Left cardiac atrium (tissue), 4 donors: ENCODE data around the gene C11orf87. TPM values are rescaled to one million over a fixed set of nuclear protein-coding genes. Genes with fewer than 3 reads are reported as not detected.

Source experiments
- ATAC-seq, 2 donors: fragments of 200-7000 bp; cut with Tn5 transposase; one replicate each; pipeline ENCODE4 v1.9.1; 2020; ENCODE audit warnings: mild to moderate bottlenecking in 2 of 2, moderate library complexity in 2 of 2
- DNase-seq: peaks from one replicate; pipeline ENCODE4 v3.0.0-alpha.2; 2020
- intact Hi-C, 2 donors: fragments of 100-400 bp; cut with DNase I; formaldehyde crosslinking; loops; one replicate each; pipeline versions ENCODE4 v1.14.1 to v1.15.1; 2022 to 2023
- long read RNA-seq: library from polyadenylated mRNA; unstranded; transcript quantifications from one replicate; pipeline ENCODE4 v2.0.0, GENCODE V29; 2021
- total RNA-seq, 2 donors: library from RNA; stranded (reverse); fragmentation: NEBNext Ultra II Directional; extraction: Animal tissue kit (Norgen Biotek cat#: 25700); gene quantifications; one replicate each; pipeline ENCODE4 v1.2.1, GENCODE V29; 2021
- donor health status: DM: no; HTN: yes; CAD: no.
- donor health status: DM: no; HTN: yes; CAD: no; lungs with severe emphysema.
- donor health status: DM: yes; HTN: yes; CAD: no.
- donor health status: Dilated cardiomyopathy.

Gene C11orf87
- total RNA-seq: not detected
- long read RNA-seq: 0 reads

DNA sequence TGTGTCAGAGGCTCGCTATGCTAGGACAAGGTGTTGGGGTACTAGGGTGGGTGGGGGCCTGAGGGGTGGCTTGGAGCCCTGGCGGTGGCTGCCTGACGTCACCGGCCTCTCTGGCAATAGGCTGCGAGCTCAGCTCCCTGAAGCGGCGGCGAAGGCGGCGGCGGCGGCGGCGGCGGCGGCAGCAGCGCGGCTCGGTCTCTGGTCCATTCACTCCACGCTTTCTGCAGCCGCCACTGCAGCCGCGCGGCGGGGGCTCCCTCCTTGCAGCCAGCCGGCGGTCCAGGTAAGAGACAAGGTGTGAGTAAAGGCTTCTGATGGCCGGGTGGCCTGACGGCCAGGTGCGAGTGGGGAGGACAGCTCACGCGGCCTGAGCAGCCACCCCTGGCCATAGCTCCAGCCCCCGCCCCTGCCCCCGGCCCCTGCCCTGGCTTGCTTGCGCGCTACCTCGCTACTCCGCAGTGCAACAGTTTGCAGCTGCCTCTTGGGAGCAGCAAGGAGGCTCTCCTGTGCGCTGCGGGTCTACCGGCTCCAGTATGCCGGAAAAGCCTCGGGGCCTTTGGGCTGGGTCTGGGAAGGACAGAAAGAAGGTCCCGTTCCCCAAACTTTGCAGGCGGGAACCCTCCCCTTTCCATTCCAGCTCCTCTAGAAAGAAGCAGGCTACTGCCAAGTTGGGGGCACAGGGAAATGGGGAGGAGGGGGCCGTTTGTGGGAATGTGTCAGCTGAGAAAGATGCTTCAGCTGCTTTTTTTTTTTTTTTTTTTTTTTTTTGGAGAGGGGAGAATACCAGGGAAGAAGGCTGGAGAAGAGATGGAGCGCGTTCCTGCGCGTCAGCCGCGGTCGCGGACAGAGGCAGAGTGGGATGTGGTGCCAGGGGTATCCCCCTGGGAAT lies at the start of gene C11orf87:
C11orf87 (plus strand) TSS at position 210 of the 889 bp plus-strand sequence. CDS start 1,444 bp downstream, outside the sequence.
- ATAC-seq: peak; percentile 23 to 62
- DNase-seq: peak; percentile 22

DNA sequence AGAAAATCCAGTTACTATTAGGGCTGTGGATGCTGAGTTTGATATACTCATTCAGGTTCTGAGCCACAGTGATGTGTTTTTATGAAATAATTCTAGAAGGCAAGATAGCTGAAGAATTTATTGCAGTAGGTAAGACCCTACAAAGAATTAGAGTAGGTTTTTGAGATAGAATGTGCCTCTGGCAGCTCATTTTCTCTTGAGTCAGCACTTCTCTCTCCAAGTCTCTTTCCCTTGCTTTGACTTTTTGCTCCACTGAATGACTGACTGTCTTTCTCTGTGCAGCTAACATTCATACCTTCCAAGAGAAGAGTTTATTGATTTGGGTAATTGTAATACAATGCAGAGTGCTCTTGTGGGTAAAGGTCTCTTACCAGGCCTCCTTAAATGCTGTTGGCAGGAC lies 48.0 kb upstream of the C11orf87 start:
- DNase-seq (no peak), ATAC-seq (no peak)
- intact Hi-C loops: no loop called here

More for the DNA sequence above, at the start of gene C11orf87:
- intact Hi-C loops: no loop called here

DNA sequence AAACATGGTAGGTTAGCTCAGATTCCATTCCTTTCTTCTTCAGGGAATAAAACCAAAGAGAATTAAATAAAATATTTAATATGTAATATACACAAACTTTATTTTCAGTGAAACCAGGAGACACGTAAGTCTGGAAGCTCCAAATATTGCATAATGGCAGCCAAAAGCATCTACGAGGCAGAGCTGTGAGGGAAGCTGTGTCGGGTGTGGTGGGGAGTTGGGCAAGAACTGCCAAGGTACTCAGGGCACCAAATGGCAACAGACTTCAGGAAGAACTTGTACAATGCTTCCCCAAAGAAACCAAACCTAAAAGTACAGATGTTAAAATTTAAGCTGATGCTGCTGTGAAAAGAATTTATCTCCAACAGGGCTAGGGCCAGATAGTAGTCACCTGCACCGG lies 47.5 kb upstream of the C11orf87 start:
- intact Hi-C loops: no loop called here
- no peak for ATAC-seq
- no peak for DNase-seq

- ATAC-seq: peak; percentile 17 to 59
- intact Hi-C loops: no loop called here
- DNase-seq: no peak
These were observed 44.8 kb upstream of the C11orf87 start for GRCh38 chr11:109377039-109377742.

DNA sequence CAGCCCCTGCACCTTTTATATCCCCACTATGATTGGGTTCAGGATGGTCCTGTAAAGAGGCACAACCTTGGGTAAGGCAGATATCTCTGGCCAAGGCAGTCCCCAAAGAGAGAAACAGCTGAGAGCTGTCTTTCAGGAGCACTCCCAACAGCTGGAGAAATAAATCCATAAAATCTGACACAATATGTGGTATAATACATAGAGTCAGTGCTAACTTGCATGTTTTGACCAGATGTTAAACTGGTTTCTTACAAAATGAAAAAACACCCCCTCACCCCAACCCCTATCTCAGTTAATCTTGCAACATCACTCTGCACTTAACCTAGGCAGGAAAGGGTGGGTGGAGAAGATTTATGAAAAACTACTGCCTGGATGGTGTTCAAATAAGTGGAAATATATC lies 44.0 kb upstream of the C11orf87 start:
- DNase-seq: no peak
- peak in 1 of 2 donors; percentile 40 for ATAC-seq
- intact Hi-C loops: no loop called here

GRCh38 chr11:109383306-109383705 lies 38.7 kb upstream of the C11orf87 start:
- DNase-seq (no peak), ATAC-seq (no peak)
- intact Hi-C loops: no loop called here

DNA sequence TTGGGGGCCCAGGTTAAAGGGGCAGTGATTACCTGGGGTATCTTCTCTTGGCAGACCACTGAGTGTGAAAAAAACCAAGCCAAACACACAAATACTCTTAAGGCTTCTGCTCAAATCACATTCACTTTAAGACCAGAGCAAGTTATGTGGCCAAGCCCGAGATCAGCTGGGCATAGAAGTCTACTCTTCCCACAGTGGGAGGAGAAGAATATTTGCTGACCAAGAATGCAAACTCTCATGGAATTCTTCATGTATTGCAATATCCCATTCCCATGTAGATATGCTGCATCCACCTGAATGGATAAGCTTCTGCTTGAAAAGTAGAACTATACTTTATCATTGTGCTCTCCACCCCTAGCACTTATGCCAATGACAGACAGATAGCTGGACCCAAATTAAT lies 37.1 kb upstream of the C11orf87 start:
- DNase-seq (no peak), ATAC-seq (no peak)
- intact Hi-C loops: no loop called here

DNA sequence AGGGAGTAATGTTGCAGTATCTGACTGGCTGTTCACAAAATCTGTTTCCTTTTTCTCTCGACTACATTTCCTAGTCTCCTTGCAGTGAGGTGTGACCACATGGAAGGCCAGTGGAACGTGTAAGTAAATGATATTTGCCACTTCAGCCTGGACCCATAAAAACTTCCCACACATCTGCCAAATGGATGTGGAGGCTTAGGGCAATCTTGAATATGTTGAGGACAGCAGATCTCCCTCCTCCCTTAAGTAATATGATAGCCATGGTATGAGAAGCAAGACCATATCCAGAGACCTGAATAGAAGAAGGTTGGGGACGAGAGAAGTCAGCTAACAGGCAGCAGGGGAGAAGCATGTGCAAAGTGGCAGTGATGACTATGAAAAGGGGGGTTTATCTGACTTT lies 33.0 kb upstream of the C11orf87 start:
- DNase-seq (no peak), ATAC-seq (no peak)
- intact Hi-C loops: no loop called here

DNA sequence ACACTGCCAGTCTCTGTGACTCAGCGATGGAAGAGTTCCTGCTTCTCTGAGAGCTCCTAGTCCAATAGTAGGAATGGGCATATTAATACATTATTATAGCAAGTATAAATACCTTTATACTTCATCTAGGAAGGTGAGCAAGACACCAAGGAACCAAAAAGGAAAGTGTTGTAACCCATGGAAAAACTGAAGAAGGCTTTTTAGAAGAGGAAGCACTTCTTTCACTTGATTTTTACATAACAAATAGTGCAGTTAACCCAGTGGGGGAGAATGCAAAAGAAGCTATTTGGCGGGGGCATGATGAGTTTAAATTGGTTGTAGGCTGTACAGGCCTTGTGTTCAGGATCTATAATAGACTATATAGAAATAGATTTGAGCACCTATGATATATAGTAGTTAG lies 31.2 kb upstream of the C11orf87 start:
- intact Hi-C loops: no loop called here
- no peak for DNase-seq
- no peak for ATAC-seq

DNA sequence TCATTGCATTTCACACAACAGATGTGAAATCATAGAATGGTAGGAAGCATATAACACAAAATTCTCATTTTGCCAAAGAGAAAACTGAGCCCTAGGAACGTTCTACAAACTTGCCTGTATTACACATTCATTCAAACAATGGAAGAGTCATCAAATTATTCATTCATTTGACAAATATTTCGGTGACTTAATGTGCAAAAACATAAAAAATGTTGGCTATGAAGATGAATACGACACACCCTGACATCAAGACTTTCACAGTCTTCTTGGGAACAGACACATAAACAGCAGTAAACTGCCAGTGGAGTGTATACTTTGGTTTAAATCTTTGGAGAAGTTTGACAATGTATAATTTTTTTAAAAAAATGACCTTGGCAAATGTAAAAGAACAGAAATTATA lies 20.4 kb upstream of the C11orf87 start:
- intact Hi-C loops: no loop called here
- ATAC-seq (no peak), DNase-seq (no peak)

DNA sequence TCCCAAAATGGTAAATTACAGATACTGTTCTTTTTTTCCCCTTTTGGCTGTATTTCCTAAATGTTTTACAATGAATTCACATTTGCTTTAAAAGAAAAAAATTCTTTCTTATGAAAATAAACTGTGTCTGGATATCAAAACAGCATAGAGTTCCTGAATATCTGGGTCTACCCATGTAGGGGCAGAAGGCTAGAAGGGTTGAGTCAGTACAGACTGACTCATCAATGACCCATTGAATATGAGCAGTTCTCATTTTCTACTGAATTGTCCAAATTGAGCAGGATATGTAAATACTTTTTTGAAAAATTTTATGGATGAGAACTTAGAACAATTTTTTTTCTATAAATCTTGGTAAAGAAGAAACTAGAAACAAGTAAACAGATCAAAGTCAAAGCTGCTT lies 16.3 kb upstream of the C11orf87 start:
- DNase-seq (no peak), ATAC-seq (no peak)
- intact Hi-C loops: no loop called here

GRCh38 chr11:109416601-109417000 lies 5.4 kb upstream of the C11orf87 start:
- ATAC-seq: no peak
- intact Hi-C loops: no loop called here
- no peak for DNase-seq

DNA sequence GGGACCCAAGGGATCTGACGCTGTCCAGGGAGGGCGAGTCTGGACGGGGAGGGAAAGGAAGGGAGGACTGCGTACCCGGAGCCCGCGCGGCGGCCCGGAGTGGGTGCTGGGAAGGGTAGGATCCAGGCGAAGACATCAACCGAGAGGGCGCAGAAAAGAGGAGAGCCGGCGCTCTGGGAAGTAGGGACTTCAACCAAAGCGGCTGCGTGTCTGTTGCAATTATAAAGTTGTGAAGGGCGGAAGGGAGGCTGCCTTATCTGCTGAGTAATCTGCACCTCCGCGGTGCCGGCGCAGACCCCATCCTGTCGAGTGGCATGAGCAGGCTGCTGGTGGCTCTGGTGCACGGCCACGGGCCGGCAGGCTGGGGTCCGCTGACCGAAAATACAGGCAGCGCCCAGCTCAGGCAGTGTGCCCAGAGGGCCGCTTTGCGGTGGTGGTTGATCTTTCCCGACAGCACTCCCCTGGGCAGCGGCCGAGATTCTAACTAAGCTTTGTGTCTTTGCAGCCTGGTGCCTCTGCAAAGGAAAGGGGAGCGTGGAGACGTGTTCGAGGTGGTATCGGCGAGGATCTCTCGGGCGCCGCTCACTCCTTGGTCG lies 978 bp downstream of the C11orf87 start:
- intact Hi-C loops: no loop called here
- DNase-seq: peak; percentile 21
- ATAC-seq: peak; percentile 57 to 71

GRCh38 chr11:109423466-109424190 lies 1.6 kb downstream of the C11orf87 start:
- intact Hi-C loops: no loop called here
- DNase-seq (no peak), ATAC-seq (peak; percentile 15 to 34)

GRCh38 chr11:109424901-109425300 lies 2.9 kb downstream of the C11orf87 start:
- DNase-seq: no peak
- no peak for ATAC-seq

DNA sequence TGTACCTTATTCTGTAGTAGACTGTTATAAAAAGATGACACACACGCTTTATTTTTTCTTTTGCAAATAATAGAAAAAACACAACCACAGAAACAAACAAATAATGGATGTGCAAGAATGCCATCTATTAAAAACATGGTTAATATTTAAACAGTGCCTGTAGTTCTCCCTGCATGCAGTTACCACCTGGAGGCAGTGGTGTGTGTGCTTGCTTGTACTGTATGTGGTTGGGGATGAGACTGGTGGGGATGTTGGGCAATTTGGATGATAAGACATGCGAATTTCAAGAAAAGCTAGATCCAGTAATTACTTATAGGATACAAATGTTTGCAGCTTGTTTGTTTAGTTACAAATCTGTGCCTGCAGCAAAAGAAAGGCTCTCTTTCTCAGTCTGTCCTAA lies 3.6 kb downstream of the C11orf87 start:
- no peak for ATAC-seq

More at GRCh38 chr11:109424901-109425300, 2.9 kb downstream of the C11orf87 start:
- intact Hi-C loops: no loop called here

GRCh38 chr11:109426442-109427240 lies 4.7 kb downstream of the C11orf87 start:
- ATAC-seq (no peak), DNase-seq (no peak)
- intact Hi-C loops: no loop called here

More for the DNA sequence above, 3.6 kb downstream of the C11orf87 start:
- intact Hi-C loops: no loop called here
- DNase-seq: no peak

DNA sequence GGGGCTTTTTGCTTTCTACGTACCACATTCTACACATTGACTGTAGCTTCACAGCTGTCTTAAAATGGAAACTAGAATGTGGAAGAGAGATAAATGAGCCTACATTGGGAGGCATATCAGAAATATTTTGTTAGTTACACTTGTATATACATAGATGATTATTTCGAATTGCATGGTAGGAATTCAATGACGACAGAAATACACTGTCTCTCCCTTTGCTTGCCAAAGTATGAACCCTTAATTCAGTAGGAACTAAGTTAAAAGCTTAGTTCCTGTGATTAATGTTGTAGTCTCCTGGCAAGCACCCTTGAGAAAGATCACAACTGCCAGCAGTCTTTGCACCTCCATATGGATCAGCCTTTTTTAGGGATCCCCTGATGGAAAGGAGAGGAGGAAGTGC lies 10.1 kb downstream of the C11orf87 start:
- ATAC-seq: no peak
- no peak for DNase-seq
- intact Hi-C loops: no loop called here
